NB4 (cell line): ENCODE results near the gene LRBA.

Experiments used
- POLR2A ChIP-seq: IDR thresholded peaks from 2 replicates; pipeline ENCODE4 v1.6.1; 2011; ENCODE audit warnings: mild to moderate bottlenecking; ENCODE audit not compliant: insufficient read length; ENCODE audit errors: extremely low read depth
- TF ChIP-seq, protein P1 (sequence below): IDR thresholded peaks from one replicate; pipeline ENCODE4 v1.5.1; 2012; ENCODE audit warnings: low read depth, low read length

DNA sequence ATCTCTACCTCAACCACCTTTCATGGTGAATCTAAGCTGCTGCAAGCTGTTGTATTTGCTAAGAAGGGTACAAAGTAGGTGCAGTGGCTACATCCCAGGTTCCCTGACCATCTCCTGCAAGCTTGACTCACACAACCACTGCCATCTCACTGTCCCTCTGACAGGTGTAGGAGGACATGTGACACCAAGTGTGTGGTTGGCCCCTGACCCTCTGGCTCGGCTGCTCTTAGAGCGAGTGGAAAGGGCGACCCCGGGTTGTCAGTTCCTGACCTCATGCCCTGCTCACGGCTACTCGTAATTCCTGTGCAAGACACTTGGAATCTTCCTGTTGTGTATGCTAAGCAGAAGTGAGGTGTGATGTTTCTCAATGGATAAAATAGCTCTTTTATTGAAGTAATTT lies 752.5 kb downstream of the LRBA start:
- TF ChIP-seq POLR2A = no peak
- TF ChIP-seq, protein P1, sequence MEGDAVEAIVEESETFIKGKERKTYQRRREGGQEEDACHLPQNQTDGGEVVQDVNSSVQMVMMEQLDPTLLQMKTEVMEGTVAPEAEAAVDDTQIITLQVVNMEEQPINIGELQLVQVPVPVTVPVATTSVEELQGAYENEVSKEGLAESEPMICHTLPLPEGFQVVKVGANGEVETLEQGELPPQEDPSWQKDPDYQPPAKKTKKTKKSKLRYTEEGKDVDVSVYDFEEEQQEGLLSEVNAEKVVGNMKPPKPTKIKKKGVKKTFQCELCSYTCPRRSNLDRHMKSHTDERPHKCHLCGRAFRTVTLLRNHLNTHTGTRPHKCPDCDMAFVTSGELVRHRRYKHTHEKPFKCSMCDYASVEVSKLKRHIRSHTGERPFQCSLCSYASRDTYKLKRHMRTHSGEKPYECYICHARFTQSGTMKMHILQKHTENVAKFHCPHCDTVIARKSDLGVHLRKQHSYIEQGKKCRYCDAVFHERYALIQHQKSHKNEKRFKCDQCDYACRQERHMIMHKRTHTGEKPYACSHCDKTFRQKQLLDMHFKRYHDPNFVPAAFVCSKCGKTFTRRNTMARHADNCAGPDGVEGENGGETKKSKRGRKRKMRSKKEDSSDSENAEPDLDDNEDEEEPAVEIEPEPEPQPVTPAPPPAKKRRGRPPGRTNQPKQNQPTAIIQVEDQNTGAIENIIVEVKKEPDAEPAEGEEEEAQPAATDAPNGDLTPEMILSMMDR = no peak
